Type B pancreatic cell (in vitro differentiated cells): ENCODE data around the gene COL20A1. TPM values are rescaled to one million over a fixed set of nuclear protein-coding genes. Genes with fewer than 3 reads are reported as not detected.

Source experiments
- DNase-seq: peaks from one replicate; pipeline ENCODE4 v3.0.0; 2021; ENCODE audit warnings: mixed read lengths; ENCODE audit not compliant: unreplicated experiment; ENCODE audit errors: extremely low spot score
- H3K27ac Mint-ChIP-seq: 2 replicates; pipeline ENCODE4 v1.8.0; 2021; ENCODE audit warnings: mild to moderate bottlenecking, mixed read lengths
- H3K27me3 Mint-ChIP-seq: 2 replicates; pipeline ENCODE4 v1.8.0; 2021; ENCODE audit warnings: mixed read lengths
- H3K36me3 Mint-ChIP-seq: 2 replicates; pipeline ENCODE4 v1.8.0; 2021; ENCODE audit warnings: mixed read lengths
- H3K4me1 Mint-ChIP-seq: one replicate; pipeline ENCODE4 v1.8.0; 2021; ENCODE audit warnings: mixed read lengths; ENCODE audit not compliant: unreplicated experiment
- H3K4me3 Mint-ChIP-seq: 2 replicates; pipeline ENCODE4 v1.8.0; 2021; ENCODE audit warnings: mild to moderate bottlenecking, mixed read lengths
- H3K9me3 Mint-ChIP-seq: 2 replicates; pipeline ENCODE4 v1.8.0; 2021; ENCODE audit warnings: mixed read lengths
- total RNA-seq: library from RNA; stranded (reverse); gene quantifications from 2 replicates; pipeline ENCODE4 v1.2.1, GENCODE V29; 2021; ENCODE audit warnings: low replicate concordance
- TF ChIP-seq, protein P1 (sequence below): fragments of 200-600 bp; sonication (generic); conservative IDR thresholded peaks from 2 replicates; pipeline ENCODE4 v1.5.0; 2021; ENCODE audit warnings: antibody characterized with exemption, mild to moderate bottlenecking

Gene COL20A1
- total RNA-seq, 1 donor from 2014 or later: 0.36 TPM

DNA sequence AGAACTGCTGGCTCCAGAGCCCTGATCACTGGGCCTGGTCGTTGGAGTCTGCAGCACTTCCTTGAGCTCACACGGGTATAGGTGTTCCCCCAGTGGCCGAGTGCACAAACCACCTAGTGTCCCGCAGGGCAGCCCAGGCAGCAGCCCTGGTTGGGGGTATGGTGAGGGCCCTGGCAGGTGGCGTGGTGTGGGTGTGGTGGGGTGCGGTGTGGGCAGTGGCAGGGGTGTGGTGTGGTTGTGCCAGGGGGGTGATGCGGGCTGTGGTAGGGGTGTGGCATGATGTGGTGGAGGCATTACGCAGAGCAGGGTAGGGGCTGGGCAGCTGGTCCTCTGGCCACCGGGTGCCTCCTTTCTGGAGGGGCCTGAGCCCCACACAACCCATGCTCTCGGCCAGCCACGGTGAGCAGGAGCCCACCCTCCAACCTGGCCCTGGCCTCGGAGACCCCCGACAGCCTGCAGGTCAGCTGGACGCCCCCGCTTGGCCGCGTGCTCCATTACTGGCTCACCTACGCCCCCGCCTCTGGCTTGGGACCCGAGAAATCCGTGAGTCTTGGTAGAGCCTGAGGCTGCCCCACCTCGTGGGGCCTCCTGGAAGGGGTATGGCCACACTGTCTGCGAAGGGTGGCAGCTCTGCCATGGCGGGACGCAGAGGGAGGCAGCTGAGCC is 20.5 kb downstream of the COL20A1 start:
- Mint-ChIP-seq H3K4me1 (no peaks in the 10 kb centered on the region), H3K9me3 (no peaks in the 10 kb centered on the region), H3K4me3 (no peak overlapping the region), H3K27me3 (no peaks in the 10 kb centered on the region), H3K36me3 (no peaks in the 10 kb centered on the region), H3K27ac (no peak overlapping the region)
- DNase-seq: no peak
- TF ChIP-seq, protein P1, sequence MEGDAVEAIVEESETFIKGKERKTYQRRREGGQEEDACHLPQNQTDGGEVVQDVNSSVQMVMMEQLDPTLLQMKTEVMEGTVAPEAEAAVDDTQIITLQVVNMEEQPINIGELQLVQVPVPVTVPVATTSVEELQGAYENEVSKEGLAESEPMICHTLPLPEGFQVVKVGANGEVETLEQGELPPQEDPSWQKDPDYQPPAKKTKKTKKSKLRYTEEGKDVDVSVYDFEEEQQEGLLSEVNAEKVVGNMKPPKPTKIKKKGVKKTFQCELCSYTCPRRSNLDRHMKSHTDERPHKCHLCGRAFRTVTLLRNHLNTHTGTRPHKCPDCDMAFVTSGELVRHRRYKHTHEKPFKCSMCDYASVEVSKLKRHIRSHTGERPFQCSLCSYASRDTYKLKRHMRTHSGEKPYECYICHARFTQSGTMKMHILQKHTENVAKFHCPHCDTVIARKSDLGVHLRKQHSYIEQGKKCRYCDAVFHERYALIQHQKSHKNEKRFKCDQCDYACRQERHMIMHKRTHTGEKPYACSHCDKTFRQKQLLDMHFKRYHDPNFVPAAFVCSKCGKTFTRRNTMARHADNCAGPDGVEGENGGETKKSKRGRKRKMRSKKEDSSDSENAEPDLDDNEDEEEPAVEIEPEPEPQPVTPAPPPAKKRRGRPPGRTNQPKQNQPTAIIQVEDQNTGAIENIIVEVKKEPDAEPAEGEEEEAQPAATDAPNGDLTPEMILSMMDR: no peak

DNA sequence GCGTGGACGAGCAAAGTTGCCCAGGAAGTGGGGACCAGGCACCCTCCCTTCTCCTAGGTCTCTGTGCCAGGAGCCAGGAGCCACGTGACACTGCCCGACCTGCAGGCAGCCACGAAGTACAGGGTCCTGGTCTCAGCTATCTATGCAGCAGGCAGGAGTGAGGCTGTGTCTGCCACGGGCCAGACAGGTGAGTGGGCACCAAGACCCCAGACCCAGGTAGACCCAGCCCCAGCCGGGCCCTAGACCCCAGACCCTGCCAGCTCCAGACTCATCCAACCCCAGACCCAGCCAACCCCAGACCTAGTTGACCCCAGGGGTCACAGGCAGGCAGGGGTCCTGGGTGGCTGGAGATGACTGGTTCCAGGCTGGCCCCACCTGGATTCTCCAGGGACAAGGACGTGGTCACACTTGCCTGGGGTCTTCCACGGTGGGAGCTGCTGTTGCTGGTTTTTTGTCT is 21.1 kb downstream of the COL20A1 start:
- no peak overlapping the region for H3K27ac Mint-ChIP-seq
- H3K36me3 Mint-ChIP-seq: no peaks in the 10 kb centered on the region
- TF ChIP-seq, protein P1: no peak
- H3K27me3 Mint-ChIP-seq: no peaks in the 10 kb centered on the region
- no peak for DNase-seq
- no peak overlapping the region for H3K4me3 Mint-ChIP-seq
- H3K4me1 Mint-ChIP-seq: no peaks in the 10 kb centered on the region
- H3K9me3 Mint-ChIP-seq: no peaks in the 10 kb centered on the region

DNA sequence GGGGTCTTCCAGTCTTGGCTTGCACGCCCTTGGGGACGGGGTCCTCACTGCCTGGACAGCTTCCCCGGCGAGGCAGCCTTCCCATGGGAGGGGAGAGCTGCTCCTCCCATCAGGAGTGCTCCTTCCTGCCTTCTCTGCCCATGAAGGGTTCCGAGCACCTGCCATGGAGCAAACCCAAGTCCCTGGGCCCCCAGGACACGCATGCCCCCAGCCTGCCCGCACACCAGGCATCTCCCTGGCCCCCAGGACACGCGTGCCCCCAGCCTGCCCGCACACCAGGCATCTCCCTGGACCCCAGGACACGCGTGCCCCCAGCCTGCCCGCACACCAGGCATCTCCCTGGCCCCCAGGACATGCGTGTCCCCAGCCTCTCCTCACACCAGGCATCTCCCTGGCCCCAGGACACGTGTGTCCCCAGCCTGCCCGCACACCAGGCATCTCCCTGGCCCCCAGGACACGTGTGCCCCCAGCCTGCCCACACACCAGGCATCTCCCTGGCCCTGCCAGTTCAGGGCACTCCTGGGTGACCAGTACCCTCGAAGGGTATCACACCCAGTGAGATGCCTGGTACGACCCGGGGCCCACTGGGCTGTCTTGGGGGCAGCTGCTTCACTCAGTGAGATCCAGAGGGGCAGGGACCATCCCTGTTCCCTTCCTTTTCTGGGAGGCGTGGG is 21.7 kb downstream of the COL20A1 start:
- DNase-seq: no peak
- no peak overlapping the region for H3K4me3 Mint-ChIP-seq
- H3K36me3 Mint-ChIP-seq: no peaks in the 10 kb centered on the region
- H3K27ac Mint-ChIP-seq: no peak overlapping the region
- H3K9me3 Mint-ChIP-seq: no peaks in the 10 kb centered on the region
- H3K27me3 Mint-ChIP-seq: no peaks in the 10 kb centered on the region
- H3K4me1 Mint-ChIP-seq: no peaks in the 10 kb centered on the region
- TF ChIP-seq, protein P1: no peak

DNA sequence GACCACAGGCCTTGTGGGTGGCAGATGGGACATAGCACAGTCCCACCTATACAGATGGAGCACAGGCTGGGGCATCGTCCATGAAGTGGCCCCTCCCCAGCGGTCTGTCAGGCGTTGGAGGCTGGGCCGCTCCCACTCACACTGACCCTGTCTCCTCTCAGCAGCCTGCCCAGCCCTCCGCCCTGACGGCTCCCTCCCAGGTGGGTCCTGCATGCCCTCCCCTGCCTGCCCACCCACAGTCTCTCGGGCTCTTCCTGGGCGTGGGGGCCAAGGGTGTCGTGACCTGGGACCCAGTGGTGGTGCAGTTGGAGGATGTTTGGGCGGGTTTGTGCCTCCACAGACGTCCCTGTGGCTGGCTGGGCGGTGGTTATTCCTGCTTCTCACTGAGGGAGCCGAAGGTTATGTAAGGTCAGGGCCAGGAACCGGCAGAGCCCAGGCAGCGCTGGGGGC is 22.3 kb downstream of the COL20A1 start:
- H3K9me3 Mint-ChIP-seq: no peaks in the 10 kb centered on the region
- TF ChIP-seq, protein P1: no peak
- DNase-seq: no peak
- H3K36me3 Mint-ChIP-seq: no peaks in the 10 kb centered on the region
- no peaks in the 10 kb centered on the region for H3K27me3 Mint-ChIP-seq
- no peak overlapping the region for H3K27ac Mint-ChIP-seq
- no peak overlapping the region for H3K4me3 Mint-ChIP-seq
- no peaks in the 10 kb centered on the region for H3K4me1 Mint-ChIP-seq

DNA sequence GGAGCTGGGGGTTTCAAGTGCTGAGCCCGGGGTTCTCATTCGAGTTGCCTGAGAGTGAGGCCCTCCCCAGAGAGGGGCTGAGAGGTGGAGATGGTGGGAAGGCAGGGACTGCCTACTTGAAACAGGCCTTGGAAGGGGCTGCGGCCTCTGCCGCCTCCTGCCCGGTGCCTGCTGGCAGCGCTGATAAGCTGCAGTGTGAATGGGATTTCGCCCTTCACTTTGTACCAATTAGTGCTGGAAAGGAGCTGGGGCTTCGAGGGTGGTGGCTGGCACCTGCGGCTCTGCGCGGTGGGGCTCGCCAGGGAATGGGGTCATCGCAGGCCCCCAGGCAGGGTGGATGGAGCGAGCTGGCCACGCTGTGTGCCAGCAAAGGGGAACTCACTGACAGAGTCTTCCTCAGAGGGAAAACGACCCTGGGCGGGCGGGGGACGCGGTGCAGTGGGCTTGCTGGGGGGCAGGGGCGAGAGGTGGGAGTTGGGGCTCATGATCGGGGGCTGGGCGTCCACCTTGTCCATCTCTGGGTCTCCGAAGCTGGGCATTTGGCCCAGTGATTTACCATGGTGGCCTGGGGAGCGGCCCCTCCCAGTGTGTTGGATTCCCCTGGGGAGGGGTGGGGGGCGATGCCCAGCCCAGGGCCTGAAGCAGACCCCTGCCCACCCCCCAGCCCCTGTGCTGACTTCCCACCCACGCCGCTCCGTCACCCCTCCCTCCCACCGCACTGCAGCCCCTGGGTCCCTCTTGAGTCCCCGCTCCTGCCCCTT is 22.9 kb downstream of the COL20A1 start:
- TF ChIP-seq, protein P1: no peak
- Mint-ChIP-seq H3K36me3 (no peaks in the 10 kb centered on the region), H3K4me1 (no peaks in the 10 kb centered on the region), H3K27me3 (no peaks in the 10 kb centered on the region), H3K9me3 (no peaks in the 10 kb centered on the region), H3K4me3 (no peak overlapping the region), H3K27ac (no peak overlapping the region)
- DNase-seq: no peak
